ENCODE results near the gene TDRD9. TPM values are rescaled to one million over a fixed set of nuclear protein-coding genes. Genes with fewer than 3 reads are reported as not detected.

Gene TDRD9
- total and polyA plus RNA-seq, 2 of the 4 experiments (the other 2 are of a cell fraction) = 0.07 to 0.18 TPM

DNA sequence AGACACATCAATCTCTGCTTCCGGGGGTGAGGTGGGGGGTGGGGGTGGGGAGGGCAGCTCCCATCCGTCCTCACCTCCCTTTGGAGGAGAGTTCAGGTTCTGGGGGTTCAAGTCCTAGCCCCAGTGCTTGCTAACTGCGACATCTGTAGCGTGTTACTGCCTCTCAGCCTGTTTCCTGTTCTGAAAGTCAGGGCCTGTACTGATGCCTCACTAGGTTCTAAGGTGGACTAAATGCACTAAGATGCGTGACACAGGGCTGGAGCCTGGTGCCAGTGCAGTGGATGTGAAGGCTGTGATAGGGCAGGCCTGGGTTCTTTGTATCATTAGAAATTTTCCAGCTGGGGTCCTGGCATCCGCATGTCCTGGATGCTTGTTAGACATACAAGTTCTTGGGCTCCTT, 17.3 kb upstream of the TDRD9 start (continued):
- TF ChIP-seq, protein P1, sequence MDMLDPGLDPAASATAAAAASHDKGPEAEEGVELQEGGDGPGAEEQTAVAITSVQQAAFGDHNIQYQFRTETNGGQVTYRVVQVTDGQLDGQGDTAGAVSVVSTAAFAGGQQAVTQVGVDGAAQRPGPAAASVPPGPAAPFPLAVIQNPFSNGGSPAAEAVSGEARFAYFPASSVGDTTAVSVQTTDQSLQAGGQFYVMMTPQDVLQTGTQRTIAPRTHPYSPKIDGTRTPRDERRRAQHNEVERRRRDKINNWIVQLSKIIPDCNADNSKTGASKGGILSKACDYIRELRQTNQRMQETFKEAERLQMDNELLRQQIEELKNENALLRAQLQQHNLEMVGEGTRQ (IDR thresholded peaks at IDR 0.05; ENCODE audit: low read depth, low read length) = no peak

GRCh38 chr14:103915616-103916015, 12.6 kb upstream of the TDRD9 start:
- ATAC-seq (ENCODE audit: low read depth) = no peak
- no CpG with 5 or more reads among the region's 6 CpGs for WGBS, 2 experiments (ENCODE audit: extremely low coverage in 2 of 2, insufficient read length in 1 of 2)

More at GRCh38 chr14:103915616-103916015, 12.6 kb upstream of the TDRD9 start:
- no peak for DNase-seq
- H2BK20ac ChIP-seq (ENCODE audit: low read depth, low read length) = no peak overlapping the region
- H3K4me3 ChIP-seq (ENCODE audit: insufficient read depth, low read depth, low read length) = no peak overlapping the region
- H3K18ac ChIP-seq (ENCODE audit: low read depth, low read length) = no peak overlapping the region
- no peak overlapping the region for H2AK5ac ChIP-seq (ENCODE audit: low read depth, low read length)
- H3K56ac ChIP-seq (ENCODE audit: extremely low read depth, insufficient read depth, low read length) = no peak overlapping the region
- dilution Hi-C loops (cut with HindIII; ENCODE audit: low sequenced_read_pairs, unreplicated experiment) (no loop called here), intact Hi-C loops (cut with micrococcal nuclease) (no loop called here), in situ Hi-C loops (cut with MboI; ENCODE audit: low sequenced_read_pairs) (loop anchor here (10.0 kb wide), 1 partner anchor 341 kb away; no protein-coding TSS in a partner anchor)
- no peaks in the 10 kb centered on the region for H3K4me1 ChIP-seq (ENCODE audit: control insufficient read depth, insufficient read depth, low read length)
- H2BK15ac ChIP-seq (ENCODE audit: low read depth, low read length) = no peak overlapping the region
- no peak overlapping the region for H4K5ac ChIP-seq (ENCODE audit: low read depth, low read length)
- H2BK5ac ChIP-seq (ENCODE audit: low read depth, low read length, poor library complexity, severe bottlenecking) = no peak overlapping the region
- no peak overlapping the region for H3K14ac ChIP-seq (replicated peaks; ENCODE audit: low read depth, low read length)
- peaks cover 15 to 30% of the 10 kb centered on the region in 2 experiments for H3K79me1 ChIP-seq (ENCODE audit: low read depth in 1 of 2, low read length in 2 of 2)
- TF ChIP-seq RCOR1 (IDR thresholded peaks at IDR 0.05; ENCODE audit: insufficient replicate concordance, low read length) (no peak), MAFK (IDR thresholded peaks at IDR 0.05; ENCODE audit: low read depth, low read length) (no peak), NFE2L2 (IDR thresholded peaks at IDR 0.05; ENCODE audit: low read depth, low read length) (no peak), CHD1 (IDR thresholded peaks at IDR 0.05; ENCODE audit: low read depth, low read length) (no peak), RAD21 (IDR thresholded peaks at IDR 0.05; ENCODE audit: low read length) (no peak), ELK1 (IDR thresholded peaks at IDR 0.05; ENCODE audit: borderline replicate concordance, low read depth, low read length) (no peak), CTCF (conservative IDR thresholded peaks at IDR 0.05; ENCODE audit: low read depth, low read length) (no peak), BHLHE40 (IDR thresholded peaks at IDR 0.05; ENCODE audit: low read depth, low read length) (no peak), SMC3 (IDR thresholded peaks at IDR 0.05; ENCODE audit: low read depth, low read length) (no peak), MXI1 (IDR thresholded peaks at IDR 0.05; ENCODE audit: borderline replicate concordance, low read depth, low read length) (no peak), FOS (IDR thresholded peaks at IDR 0.05; ENCODE audit: low read depth, low read length) (no peak), RFX5 (IDR thresholded peaks at IDR 0.05; ENCODE audit: low read depth, low read length) (no peak)
- TF ChIP-seq, protein P1 (IDR thresholded peaks at IDR 0.05; ENCODE audit: low read depth, low read length) = no peak
- no peak overlapping the region for H2AK9ac ChIP-seq (replicated peaks; ENCODE audit: low read depth, low read length, poor library complexity)
- no peak overlapping the region for H2AFZ ChIP-seq (replicated peaks; ENCODE audit: low read length, poor library complexity)
- no peaks in the 10 kb centered on the region for H3K27me3 ChIP-seq (ENCODE audit: control insufficient read depth, insufficient read depth, low read length)
- H3K4ac ChIP-seq (ENCODE audit: low read depth, low read length) = no peak overlapping the region
- H3K9me3 ChIP-seq (ENCODE audit: control insufficient read depth, insufficient read depth, low read length) = no peaks in the 10 kb centered on the region
- ChIA-PET POLR2A (ENCODE audit: unreplicated experiment) (interaction anchor here (1.0 kb wide), 1 partner anchor 9 kb away, joined by 3 read pairs; no protein-coding TSS in a partner anchor), CTCF (no interaction called here)
- peaks cover 23% of the 10 kb centered on the region for H3K36me3 ChIP-seq (ENCODE audit: control insufficient read depth, insufficient read depth, low read length)
- H4K20me1 ChIP-seq (ENCODE audit: insufficient read depth, low read length) = peaks cover 22% of the 10 kb centered on the region
- no peak overlapping the region for H2BK120ac ChIP-seq (ENCODE audit: low read depth, low read length)
- H3K27ac ChIP-seq (ENCODE audit: insufficient read depth, low read length) = no peak overlapping the region
- no TSS peak for BruUV-seq (replicated peaks)
- H3K9me1 ChIP-seq (ENCODE audit: insufficient read depth, low read length) = no peaks in the 10 kb centered on the region
- no peak overlapping the region for H4K8ac ChIP-seq (ENCODE audit: low read depth in 2 of 2, low read length in 2 of 2)
- no peak overlapping the region for H3K4me2 ChIP-seq (ENCODE audit: low read depth, low read length)
- H3K9ac ChIP-seq (ENCODE audit: low read depth, low read length) = no peak overlapping the region
- H3K23ac ChIP-seq (ENCODE audit: low read depth, low read length) = no peak overlapping the region
- no peak overlapping the region for H4K91ac ChIP-seq (ENCODE audit: insufficient read depth, low read depth, low read length)

Data from IMR-90 (cell line).